GM21390 (cell line): Measurements from ENCODE around the gene CNTN5.

Source experiments
- ATAC-seq: cut with Tn5 transposase; IDR thresholded peaks from one replicate; pipeline ENCODE4 v1.9.1; 2021; ENCODE audit not compliant: unreplicated experiment

The CNTN5 gene

GRCh38 chr11:99589771-99590170, 569.0 kb downstream of the CNTN5 start:
- ATAC-seq: no peak

DNA sequence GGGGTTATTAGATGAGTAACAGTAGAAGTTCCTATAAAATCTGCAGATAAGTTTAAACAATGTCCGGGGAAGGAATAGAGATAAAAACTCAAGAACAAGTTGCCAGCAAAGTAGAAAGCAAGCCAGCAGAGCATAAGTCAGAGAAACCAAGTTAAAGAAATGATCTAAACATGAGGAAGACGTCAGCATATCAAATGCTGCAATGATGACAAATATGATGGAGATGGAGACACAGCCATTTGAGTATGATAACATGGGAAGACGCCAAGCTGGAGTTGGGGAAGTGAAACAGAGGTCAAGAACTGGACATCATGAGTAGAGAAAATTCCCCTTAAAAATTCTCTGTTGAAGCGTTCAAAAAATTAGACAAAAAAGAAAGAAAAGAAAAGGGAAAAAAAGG, 571.5 kb downstream of the CNTN5 start:
- no peak for ATAC-seq

- ATAC-seq: no peak
Observed at GRCh38 chr11:99593197-99593596, 572.4 kb downstream of the CNTN5 start.

DNA sequence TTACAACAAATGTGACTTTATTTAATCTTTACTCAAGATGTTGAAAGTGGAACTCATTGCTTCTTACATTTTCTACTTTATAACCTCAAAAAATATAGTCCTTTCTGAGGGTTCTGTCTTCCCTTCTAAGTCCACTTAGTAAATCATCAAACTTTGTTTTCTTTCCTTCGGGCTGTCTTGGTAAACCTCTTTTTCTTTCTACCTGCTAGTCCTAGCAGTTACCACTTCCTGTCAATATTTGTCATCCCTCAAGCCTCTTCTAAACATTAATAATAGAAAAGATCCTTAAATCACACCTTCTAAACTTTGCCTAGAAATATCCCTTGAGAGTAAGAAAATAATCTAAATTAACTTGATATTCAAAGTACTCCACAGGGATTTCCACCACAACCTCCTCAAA, 580.4 kb downstream of the CNTN5 start:
- no peak for ATAC-seq

- no peak for ATAC-seq
Observed at GRCh38 chr11:99614352-99614751, 593.6 kb downstream of the CNTN5 start.

DNA sequence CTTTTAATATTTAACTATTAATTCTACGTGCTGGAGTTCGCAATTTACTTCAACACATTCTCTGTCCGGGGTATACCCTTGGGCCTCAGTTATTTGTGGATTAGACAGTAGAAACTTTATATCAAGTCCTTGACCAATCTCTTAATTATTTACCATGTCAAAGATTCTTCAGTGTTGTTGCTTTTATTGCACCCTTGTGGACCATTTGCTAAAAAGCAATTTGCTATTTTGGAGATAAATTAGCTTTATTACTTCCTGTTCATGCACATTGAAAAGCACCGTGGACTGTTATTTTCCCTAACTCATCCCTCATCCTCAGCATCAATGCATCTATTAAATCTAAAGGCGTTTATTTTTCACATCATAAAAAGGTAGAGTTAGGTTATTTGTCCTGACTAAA, 609.9 kb downstream of the CNTN5 start:
- no peak for ATAC-seq

DNA sequence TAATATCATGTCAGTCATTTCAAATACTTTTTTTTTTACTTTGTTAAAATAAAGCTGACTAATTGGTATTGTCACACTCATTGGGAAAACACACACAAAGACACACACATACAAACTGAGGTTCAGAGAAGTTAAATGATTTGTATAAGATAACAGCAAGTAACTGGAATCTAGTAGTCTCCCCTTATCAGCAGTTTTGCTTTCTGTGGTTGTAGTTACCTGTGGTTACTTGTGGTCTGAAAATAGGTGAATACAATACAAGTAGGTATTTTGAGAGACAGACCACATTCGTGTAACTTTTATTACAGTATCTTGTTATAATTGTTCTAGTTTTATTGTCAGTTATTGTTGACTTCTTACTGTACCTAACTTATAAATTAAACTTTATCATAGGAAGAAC, 610.9 kb downstream of the CNTN5 start:
- no peak for ATAC-seq

- ATAC-seq: no peak
Observed at GRCh38 chr11:99632969-99633368, 612.2 kb downstream of the CNTN5 start.

DNA sequence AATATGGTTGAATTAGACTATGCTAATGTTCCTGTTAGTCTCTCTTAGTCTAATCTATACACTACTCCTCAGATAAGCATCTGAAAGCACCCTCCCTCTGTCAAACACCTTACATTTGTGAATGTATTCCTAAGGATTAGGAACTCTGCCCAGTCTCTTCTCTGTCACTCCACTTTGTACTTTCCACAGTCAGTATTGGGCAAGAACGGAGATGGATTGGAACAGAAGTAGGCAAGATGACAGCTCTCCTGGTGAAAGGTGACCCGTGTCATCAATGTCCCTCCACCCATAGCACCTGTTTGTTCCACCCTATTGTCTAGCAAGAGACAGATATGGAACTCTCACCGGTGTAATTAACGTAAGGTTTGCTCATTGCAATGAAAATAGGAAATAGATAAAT, 613.8 kb downstream of the CNTN5 start:
- no peak for ATAC-seq

DNA sequence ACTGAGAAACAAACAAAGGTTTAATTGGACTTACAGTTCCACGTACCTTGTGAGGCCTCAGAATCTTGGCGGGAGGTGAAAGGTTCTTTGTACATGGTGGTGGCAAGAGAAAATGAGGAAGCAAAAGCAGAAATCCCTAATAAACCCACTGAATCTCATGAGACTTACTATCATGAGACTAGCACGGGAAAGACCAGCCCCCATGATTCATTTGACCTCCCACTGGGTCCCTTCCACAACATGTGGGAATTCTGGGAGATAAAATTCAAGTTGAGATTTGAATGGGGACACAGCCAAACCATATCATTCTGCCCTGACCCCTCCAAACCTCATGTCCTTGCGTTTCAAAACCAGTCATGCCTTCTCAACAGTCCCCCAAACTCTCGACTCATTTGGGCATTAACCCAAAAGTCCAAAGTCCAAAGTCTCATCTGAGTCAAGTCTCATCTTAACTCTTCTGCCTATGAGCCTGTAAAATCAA, 617.4 kb downstream of the CNTN5 start:
- ATAC-seq: no peak

- no peak for ATAC-seq
Observed at GRCh38 chr11:99640671-99641070, 619.9 kb downstream of the CNTN5 start.

DNA sequence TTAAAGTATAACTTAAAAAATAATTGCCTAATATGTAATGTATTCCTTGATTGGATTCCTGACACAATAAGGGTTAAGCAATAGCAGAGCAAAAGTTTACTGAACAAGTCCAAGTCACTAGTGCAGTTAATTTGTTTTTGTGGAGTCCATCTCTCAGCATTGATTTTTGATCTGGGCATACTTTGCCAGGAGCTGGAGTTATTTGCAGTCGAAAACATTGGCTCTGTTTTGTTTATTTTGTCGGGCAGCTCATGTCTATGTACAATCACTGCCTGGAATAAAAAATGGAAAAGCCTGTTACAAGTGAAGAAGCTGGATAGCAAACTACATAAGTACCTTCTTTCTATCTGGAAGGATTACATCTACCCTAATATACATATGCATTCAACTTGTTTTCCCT, 625.2 kb downstream of the CNTN5 start:
- ATAC-seq: no peak

GRCh38 chr11:99670067-99670676, 649.4 kb downstream of the CNTN5 start:
- no peak for ATAC-seq

DNA sequence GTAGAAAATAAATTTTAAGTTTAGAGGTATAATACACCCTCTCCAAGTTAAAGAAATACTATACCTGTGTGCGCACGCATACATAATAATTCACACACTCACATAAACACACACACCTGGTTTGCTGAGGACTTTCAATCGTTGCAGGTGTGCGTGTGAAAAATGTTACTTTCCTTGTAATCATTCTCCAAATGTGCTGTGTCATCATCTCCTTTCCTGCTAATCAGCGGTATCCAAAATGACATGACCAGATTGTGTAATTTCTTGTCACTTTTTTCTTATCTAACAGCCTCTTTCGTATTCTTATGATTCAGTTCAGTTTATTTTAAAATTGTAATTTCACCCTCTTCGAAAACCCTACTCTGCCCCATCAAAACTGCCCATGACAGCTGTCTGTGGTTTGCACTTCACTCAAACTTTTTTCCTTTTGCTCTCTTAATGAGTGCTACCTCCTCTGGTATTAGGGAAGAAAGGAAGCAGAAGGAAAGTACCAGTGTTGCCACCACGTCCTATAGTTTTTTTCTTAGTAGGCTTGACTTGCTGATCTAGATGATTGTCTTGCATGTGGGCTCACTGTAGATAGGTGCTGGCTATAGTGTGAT, 651.2 kb downstream of the CNTN5 start:
- no peak for ATAC-seq

DNA sequence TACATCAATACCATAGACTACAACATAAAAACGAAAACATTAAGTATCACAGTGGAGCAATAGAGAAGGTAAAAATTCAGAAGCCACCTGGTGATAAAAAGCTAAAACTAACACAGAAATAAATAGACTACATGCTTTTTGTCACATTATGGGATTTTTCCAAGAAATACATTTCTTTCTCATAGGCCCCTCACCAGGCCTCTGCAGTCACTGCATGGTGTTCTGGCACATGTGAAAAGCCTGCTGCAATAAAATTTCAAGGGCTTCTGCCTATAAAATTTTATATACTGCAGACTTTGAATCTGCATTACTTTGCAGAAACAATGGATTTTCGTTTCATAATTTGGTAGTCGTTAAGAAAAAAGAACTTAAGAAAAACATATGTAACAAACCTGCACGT, 655.5 kb downstream of the CNTN5 start:
- ATAC-seq: no peak

- ATAC-seq: no peak
Observed at GRCh38 chr11:99682171-99682570, 661.4 kb downstream of the CNTN5 start.

- no peak for ATAC-seq
Observed at GRCh38 chr11:99682646-99683045, 661.9 kb downstream of the CNTN5 start.

- peak; percentile 50 for ATAC-seq
Observed at GRCh38 chr11:99683933-99684332, 663.2 kb downstream of the CNTN5 start.

DNA sequence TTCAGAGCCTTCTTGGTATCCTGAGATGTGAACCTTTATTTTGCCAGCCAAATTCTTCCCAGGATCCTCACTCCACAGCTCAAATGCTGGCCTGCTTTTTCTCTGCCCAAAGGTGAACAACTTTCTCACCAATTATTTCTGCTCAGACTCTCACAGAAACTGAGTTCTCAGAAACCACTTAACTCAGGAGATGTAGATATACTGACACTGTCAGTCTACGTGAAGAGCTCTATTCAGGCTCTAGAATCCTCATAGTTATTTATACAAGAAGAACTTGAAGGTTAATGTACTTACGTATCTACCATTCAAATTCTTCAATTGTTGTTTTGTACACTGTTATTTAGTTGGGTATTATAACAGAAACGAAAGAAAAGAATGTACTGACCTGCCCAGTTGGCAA, 666.1 kb downstream of the CNTN5 start:
- ATAC-seq: no peak

GRCh38 chr11:99687320-99687719, 666.6 kb downstream of the CNTN5 start:
- no peak for ATAC-seq

DNA sequence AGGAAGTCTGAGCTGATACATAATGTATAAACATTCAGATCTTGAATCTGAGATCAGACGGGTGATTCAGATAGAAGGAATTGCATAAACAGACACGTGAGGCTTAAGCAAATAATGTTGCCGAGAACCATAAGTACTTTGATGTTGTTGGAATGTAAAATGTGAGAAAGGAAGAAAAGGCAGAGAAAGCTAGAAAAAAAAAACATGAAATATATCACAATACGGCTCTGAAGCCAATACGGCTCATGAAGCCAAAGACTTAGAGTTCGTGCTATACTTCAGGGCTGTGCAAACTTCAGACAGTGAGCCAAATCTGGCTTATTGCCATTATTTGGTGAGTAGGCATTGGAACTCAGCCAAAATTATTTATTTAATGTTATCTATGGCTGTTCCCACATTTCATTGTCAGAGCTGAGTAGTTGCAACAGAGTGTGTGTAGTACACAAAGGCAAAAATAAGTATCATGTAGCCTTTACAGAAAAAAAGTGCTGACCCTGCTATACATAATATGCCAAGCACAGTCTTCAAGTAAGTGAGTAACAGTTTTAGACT, 673.3 kb downstream of the CNTN5 start:
- ATAC-seq: no peak

DNA sequence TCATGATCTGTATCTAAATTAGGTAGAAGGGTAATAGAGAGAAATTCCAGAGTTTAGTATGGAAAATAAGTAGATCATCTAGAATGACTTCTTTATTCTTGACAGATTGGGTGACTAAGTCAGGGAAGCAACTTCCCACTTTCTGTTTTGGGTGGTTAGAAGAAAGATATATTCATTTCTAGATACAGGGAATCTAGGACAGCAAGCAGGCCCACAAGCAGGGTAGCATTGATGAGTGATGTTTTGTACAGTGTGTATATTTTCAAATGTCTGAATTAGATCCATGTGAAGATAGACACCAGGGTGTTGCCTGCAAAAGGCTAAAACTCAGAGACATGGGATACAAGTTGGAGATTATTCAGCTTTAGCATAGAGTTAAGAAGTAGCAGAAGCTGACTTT, 674.4 kb downstream of the CNTN5 start:
- no peak for ATAC-seq

- ATAC-seq: no peak
Observed at GRCh38 chr11:99706848-99707247, 686.1 kb downstream of the CNTN5 start.
